Fibroblast of pulmonary artery (primary cell): ENCODE data around the gene EEFSEC.

Experiments
- DNase-seq: peaks from one replicate; pipeline ENCODE4 v3.0.0-alpha.2; 2010; ENCODE audit warnings: low read depth
- H3K4me3 ChIP-seq: replicated peaks from 2 replicates; pipeline ENCODE4 v1.5.1; 2011; ENCODE audit warnings: low read depth, mild to moderate bottlenecking, control low read depth, low read length, moderate library complexity
- CTCF ChIP-seq: IDR thresholded peaks from 2 replicates; pipeline ENCODE4 v1.5.1; 2011; ENCODE audit warnings: mild to moderate bottlenecking, control low read depth, low read length, inconsistent platforms; ENCODE audit errors: missing control alignments

EEFSEC gene

GRCh38 chr3:128366652-128367051 lies 213.4 kb downstream of the EEFSEC start:
- no peak overlapping the region for H3K4me3 ChIP-seq
- DNase-seq, result no peak
- no peak for TF ChIP-seq CTCF

GRCh38 chr3:128367221-128367620 lies 213.9 kb downstream of the EEFSEC start:
- TF ChIP-seq CTCF, result no peak
- no peak overlapping the region for H3K4me3 ChIP-seq
- DNase-seq, result no peak

GRCh38 chr3:128367761-128368160 lies 214.5 kb downstream of the EEFSEC start:
- no peak for TF ChIP-seq CTCF
- no peak for DNase-seq
- no peak overlapping the region for H3K4me3 ChIP-seq

GRCh38 chr3:128368626-128369025 lies 215.3 kb downstream of the EEFSEC start:
- no peak for TF ChIP-seq CTCF
- H3K4me3 ChIP-seq, result no peak overlapping the region
- DNase-seq, result no peak

GRCh38 chr3:128369121-128369703 lies 215.9 kb downstream of the EEFSEC start:
- DNase-seq, result no peak
- no peak overlapping the region for H3K4me3 ChIP-seq
- no peak for TF ChIP-seq CTCF

- no peak for TF ChIP-seq CTCF
- H3K4me3 ChIP-seq, result no peak overlapping the region
- no peak for DNase-seq
Measured at GRCh38 chr3:128369881-128370642, 216.8 kb downstream of the EEFSEC start.

- no peak overlapping the region for H3K4me3 ChIP-seq
- no peak for DNase-seq
- TF ChIP-seq CTCF, result no peak
Measured at GRCh38 chr3:128372281-128372680, 219.0 kb downstream of the EEFSEC start.
